K562 (cell line): ENCODE results near the gene APOM. TPM values are rescaled to one million over a fixed set of nuclear protein-coding genes. Genes with fewer than 3 reads are reported as not detected.

ENCODE experiments used
- ATAC-seq: fragments of 200-7000 bp; cut with Tn5 transposase; 3 replicates; pipeline ENCODE4 v1.9.1; 2020; ENCODE audit warnings: moderate library complexity
- BruUV-seq: library from RNA; stranded (reverse); fragments of 400-500 nt; replicated peaks from 2 replicates; lab custom pipeline; 2021; lab: Mats Ljungman, UMichigan
- CTCF ChIA-PET: fragments of 300-600 bp; formaldehyde crosslinking; extraction: SDS; loops from one replicate; lab custom pipeline; 2021; ENCODE audit warnings: low intra/inter-chr PET ratio; lab: Yijun Ruan, JAX
- POLR2A ChIA-PET: fragments of 300-600, 350-650 bp; sonication (Branson Sonifier 250); formaldehyde crosslinking; extraction: SDS; loops from one replicate; lab custom pipeline; 2021; ENCODE audit warnings: antibody characterized with exemption, inconsistent platforms; lab: Yijun Ruan, JAX
- DNase-seq, 4 experiments: peaks; one replicate each; pipeline versions ENCODE4 v3.0.0 to v3.0.0-alpha.2; 2011 to 2018; ENCODE audit warnings: low spot score in 3 of 4, mixed read lengths in 3 of 4; ENCODE audit errors: extremely low read depth in 1 of 4
- FAIRE-seq: peaks from 2 replicates; lab custom pipeline; 2011; peaks lifted over from hg19 to GRCh38; lab: Jason Lieb, UNC
- H2AFZ ChIP-seq: 2 replicates; pipeline ENCODE4 v1.6.0; 2011; ENCODE audit warnings: low read depth, low read length, control low read depth, inconsistent platforms
- H3K27ac ChIP-seq: fragments of 200-600 bp; 3 replicates; pipeline ENCODE4 v1.8.0; 2011; ENCODE audit warnings: low read depth, mild to moderate bottlenecking, control low read depth, inconsistent platforms, low read length, moderate library complexity, mixed read lengths; ENCODE audit errors: extremely low read depth
- H3K27me3 ChIP-seq, 2 experiments: fragments of 300-600 bp in 1 of 2; 2 replicates in 1 of 2; 3 replicates in 1 of 2; pipeline versions ENCODE4 v1.6.0 to v1.8.0; 2011; ENCODE audit warnings: inconsistent platforms in 2 of 2, low read length in 2 of 2, mild to moderate bottlenecking in 1 of 2, mixed read lengths in 1 of 2, moderate library complexity in 1 of 2; ENCODE audit not compliant: control insufficient read depth in 2 of 2, insufficient read depth in 2 of 2
- H3K36me3 ChIP-seq: fragments of 300-600 bp; 3 replicates; pipeline ENCODE4 v1.8.0; 2011; ENCODE audit warnings: mild to moderate bottlenecking, low read length, inconsistent platforms; ENCODE audit not compliant: control insufficient read depth, insufficient read depth
- H3K4me1 ChIP-seq, 2 experiments: fragments of 200-600 bp in 1 of 2; replicated peaks in 1 of 2; 2 replicates in 1 of 2; 3 replicates in 1 of 2; pipeline versions ENCODE4 v1.5.1 to v1.8.0; 2011; ENCODE audit warnings: inconsistent platforms in 2 of 2, low read length in 2 of 2, mild to moderate bottlenecking in 1 of 2, mixed read lengths in 1 of 2, moderate library complexity in 1 of 2; ENCODE audit not compliant: control insufficient read depth in 2 of 2, insufficient read depth in 2 of 2
- H3K4me2 ChIP-seq: 2 replicates; pipeline ENCODE4 v1.6.1; 2011; ENCODE audit warnings: low read length, control low read depth, inconsistent platforms, mixed read lengths; ENCODE audit not compliant: insufficient read depth
- H3K4me3 ChIP-seq: fragments of 200-600 bp; sonication (generic), shearing (Covaris generic); 2 replicates; pipeline ENCODE4 v1.5.1; 2016; ENCODE audit warnings: control low read depth, inconsistent platforms
- H3K79me2 ChIP-seq: fragments of 200-600 bp; 3 replicates; pipeline ENCODE4 v1.8.0; 2011; ENCODE audit warnings: low read length, inconsistent platforms; ENCODE audit not compliant: control insufficient read depth, insufficient read depth
- H3K9ac ChIP-seq, 2 experiments: 2 replicates each; pipeline versions ENCODE4 v1.6.0 to v1.6.1; 2011; ENCODE audit warnings: low read depth in 2 of 2, low read length in 2 of 2, control low read depth in 1 of 2, inconsistent platforms in 1 of 2, mild to moderate bottlenecking in 1 of 2, mixed read lengths in 1 of 2; ENCODE audit not compliant: insufficient read depth in 1 of 2
- H3K9me1 ChIP-seq: one replicate; pipeline ENCODE4 v1.6.0; 2011; ENCODE audit warnings: inconsistent platforms, mild to moderate bottlenecking, low read length, moderate library complexity; ENCODE audit not compliant: control insufficient read depth, insufficient read depth
- H3K9me3 ChIP-seq: replicated peaks from 2 replicates; pipeline ENCODE4 v1.5.1; 2011; ENCODE audit warnings: low read depth, low read length, inconsistent platforms; ENCODE audit not compliant: control insufficient read depth, insufficient read depth
- H4K20me1 ChIP-seq: replicated peaks from 2 replicates; pipeline ENCODE4 v1.6.1; 2011; ENCODE audit warnings: low read length, inconsistent platforms, mixed read lengths; ENCODE audit not compliant: control insufficient read depth, insufficient read depth
- BCOR ChIP-seq: fragments of 450-650 bp; IDR thresholded peaks from 2 replicates; pipeline ENCODE4 v1.6.1; 2016
- CREBBP ChIP-seq: IDR thresholded peaks from one replicate; pipeline ENCODE4 v1.6.1; 2012; ENCODE audit warnings: low read depth, mild to moderate bottlenecking, control low read depth, inconsistent platforms, low read length
- ELF2 ChIP-seq: fragments of 250-450 bp; sonication (Bioruptor Pico); IDR thresholded peaks from 2 replicates; pipeline ENCODE4 v1.5.0; 2021; ENCODE audit warnings: mild to moderate bottlenecking
- ETV6 ChIP-seq, 3 experiments: fragments of 150-350 bp in 1 of 3; sonication (generic) in 1 of 3; formaldehyde crosslinking in 1 of 3; IDR thresholded peaks; 2 replicates each; pipeline versions ENCODE4 v1.6.1 to v1.8.0; 2014 to 2022; ENCODE audit warnings: borderline replicate concordance in 2 of 3, low read depth in 2 of 3, antibody characterized with exemption in 1 of 3, low read length in 1 of 3, mild to moderate bottlenecking in 1 of 3, missing genetic modification reagents in 1 of 3
- MAFF ChIP-seq: IDR thresholded peaks from 2 replicates; pipeline ENCODE4 v1.6.1; 2012; ENCODE audit warnings: low read length, improper control_type of control experiment
- MCM3 ChIP-seq: fragments of 450-650 bp; IDR thresholded peaks from 2 replicates; pipeline ENCODE4 v1.6.1; 2016
- SMARCA4 ChIP-seq: fragments of 450-650 bp; IDR thresholded peaks from 2 replicates; pipeline ENCODE4 v1.6.1; 2016
- SMARCA5 ChIP-seq: fragments of 450-650 bp; IDR thresholded peaks from 2 replicates; pipeline ENCODE4 v1.6.1; 2016
- SPI1 ChIP-seq: IDR thresholded peaks from 2 replicates; pipeline ENCODE4 v1.6.1; 2011; ENCODE audit warnings: low read depth, low read length, control low read depth, borderline replicate concordance
- STAT5B ChIP-seq: fragments of 250-450 bp; sonication (Bioruptor Pico); IDR thresholded peaks from 2 replicates; pipeline ENCODE4 v1.8.0; 2021; ENCODE audit warnings: mild to moderate bottlenecking, inconsistent platforms
- STAT6 ChIP-seq: sonication (generic); formaldehyde crosslinking; IDR thresholded peaks from 2 replicates; pipeline ENCODE4 v1.8.1; 2023; ENCODE audit warnings: mild to moderate bottlenecking, missing genetic modification reagents
- TBL1XR1 ChIP-seq, 2 experiments: IDR thresholded peaks; 2 replicates each; pipeline ENCODE4 v1.6.1; 2012; ENCODE audit warnings: improper control_type of control experiment in 2 of 2, low read length in 2 of 2, mild to moderate bottlenecking in 1 of 2
- UBTF ChIP-seq, 2 experiments: IDR thresholded peaks; 2 replicates each; pipeline ENCODE4 v1.6.1; 2012; ENCODE audit warnings: improper control_type of control experiment in 2 of 2, low read depth in 2 of 2, low read length in 2 of 2, borderline replicate concordance in 1 of 2
- ZC3H4 ChIP-seq: sonication (generic); formaldehyde crosslinking; IDR thresholded peaks from 2 replicates; pipeline ENCODE4 v1.9.0; 2021; ENCODE audit warnings: missing genetic modification reagents, borderline replicate concordance
- ZNF644 ChIP-seq: fragments of 200-800 bp; sonication (Bioruptor generic); IDR thresholded peaks from 2 replicates; pipeline ENCODE4 v1.6.1; 2016; ENCODE audit warnings: low read depth, missing genetic modification characterization, missing compliant biosample characterization
- WGBS: fragments of 100-300 bp; shearing (Covaris generic); methylation state at CpG from one replicate; pipeline ENCODE4 v1.1.6; 2016; ENCODE audit warnings: low coverage, mixed read lengths; ENCODE audit not compliant: insufficient coverage; ENCODE audit errors: missing lambda C conversion rate; 5-methylcytosine and 5-hydroxymethylcytosine counted together
- in situ Hi-C: fragments of 300-500 bp; cut with MboI; formaldehyde crosslinking; loops from 4 replicates; pipeline ENCODE4 v1.15.0; 2018; ENCODE audit warnings: inconsistent platforms, mixed read lengths
- intact Hi-C: fragments of 100-400 bp; cut with micrococcal nuclease; formaldehyde crosslinking; loops from 2 replicates; pipeline ENCODE4 v1.14.2; 2022
- polyA plus RNA-seq, 8 experiments: library from polyadenylated mRNA; depleted of rRNA in 4 of 8; stranded (reverse) in 5 of 8; unstranded in 3 of 8; fragments of >200 nt; fragmentation: Nextera tagmentation in 2 of 8; fragmentation: Illumina TruSeq in 1 of 8; extraction: Ambion mirVana in 2 of 8; extraction: Trizol in 1 of 8; gene quantifications; 2 replicates each; pipeline versions ENCODE4 v1.2.1 to v1.2.3, GENCODE V29; 2011 to 2014; ENCODE audit warnings: inconsistent platforms in 1 of 8, missing spikeins in 1 of 8
- total RNA-seq, 7 experiments: library from RNA; depleted of rRNA in 6 of 7; stranded (reverse); fragments of >200 nt in 6 of 7; fragmentation: Illumina TruSeq in 2 of 7; extraction: Trizol in 2 of 7; gene quantifications; 2 replicates each; pipeline versions ENCODE4 v1.2.1 to v1.2.3, GENCODE V29; 2011 to 2021; ENCODE audit warnings: low replicate concordance in 1 of 7

Gene APOM
- total and polyA plus RNA-seq, 9 of the 15 experiments (the other 6 are each of a cell fraction or from before 2014, with no cell fraction given): 5.7 to 24.3 (median 10.4) TPM

GRCh38 chr6:31614684-31615578 is 40.8 kb upstream of the APOM start, which contains the start of gene AIF1:
Gene AIF1 (plus strand): TSS chr6:31615234. CDS start chr6:31615330, 96 bp downstream.
- ChIA-PET CTCF (no interaction called here), POLR2A (interaction anchor here (0.6 kb wide), 1 partner anchor 77 kb away, joined by 5 read pairs; no protein-coding TSS in a partner anchor)
- Histone ChIP-seq H3K9ac (peak within 1 kb of the TSS; percentile 30 to 84), H3K27ac (peak within 1 kb of the TSS; percentile 49; the same call in 2 of the 3 replicates), H4K20me1 (no peaks in the 10 kb centered on the region), H3K27me3 (no peaks in the 10 kb centered on the region), H2AFZ (peak within 1 kb of the TSS; percentile 58), H3K36me3 (no peaks in the 10 kb centered on the region), H3K4me3 (no peak within 1 kb of the TSS), H3K79me2 (no peaks in the 10 kb centered on the region; the same call in 2 of the 3 replicates), H3K4me2 (peak within 1 kb of the TSS; percentile 57), H3K4me1 (peaks cover 27 to 36% of the 10 kb centered on the region in 2 experiments), H3K9me1 (no peaks in the 10 kb centered on the region), H3K9me3 (no peaks in the 10 kb centered on the region)
- DNase-seq (peak in 3 of 4 experiments; percentile 21 to 50 (median 46)), ATAC-seq (no peak; the same call in 2 of the 3 replicates), FAIRE-seq (no peak)
- no TSS peak for BruUV-seq
- intact Hi-C loops: no loop called here
- in situ Hi-C loops: no loop called here
- WGBS: 51% methylated on average over 6 of the region's 6 CpGs
- TF ChIP-seq SMARCA5: peak; percentile 16; the same call in 1 of the 2 replicates
- peak; percentile 48; the same call in 1 of the 2 replicates for TF ChIP-seq SMARCA4
- no peak for TF ChIP-seq ZNF644 (tag)
- TF ChIP-seq ETV6 (IDR thresholded peaks at IDR 0.05; ENCODE audit: borderline replicate concordance in 1 of 2, low read depth in 2 of 2, low read length in 1 of 2): peak in 1 of 2 experiments; percentile 75; a peak in 2 of 4 replicates
- no peak for TF ChIP-seq ETV6 (CRISPR knock-in tag; IDR thresholded peaks at IDR 0.05; ENCODE audit: borderline replicate concordance)
- TF ChIP-seq MAFF: no peak
- TF ChIP-seq CREBBP: no peak
- peak; percentile 94 for TF ChIP-seq SPI1
- TF ChIP-seq ZC3H4 (CRISPR knock-in tag): no peak
- no peak for TF ChIP-seq STAT6 (CRISPR knock-in tag)
- TF ChIP-seq UBTF (IDR thresholded peaks at IDR 0.05; ENCODE audit: borderline replicate concordance in 1 of 2, low read depth in 2 of 2, low read length in 2 of 2): peak in 1 of 2 experiments; percentile 58; a peak in 1 of 4 replicates
- no peak for TF ChIP-seq BCOR
- no peak for TF ChIP-seq TBL1XR1 (IDR thresholded peaks at IDR 0.05; ENCODE audit: low read length in 2 of 2)
- TF ChIP-seq STAT5B (CRISPR knock-in tag): no peak
- no peak for TF ChIP-seq MCM3
- 0 out of 2 replicates have a peak, but pooled peaks have one; percentile 31 for TF ChIP-seq ELF2 (CRISPR knock-in tag)
